Upper lobe of left lung (tissue), 6 donors: ENCODE data around the gene SMO. TPM values are rescaled to one million over a fixed set of nuclear protein-coding genes. Genes with fewer than 3 reads are reported as not detected.

Experiments used
- ATAC-seq, 2 donors: fragments of 200-7000 bp; cut with Tn5 transposase; one replicate each; pipeline ENCODE4 v1.9.1; 2022; ENCODE audit warnings: mild to moderate bottlenecking in 2 of 2, moderate library complexity in 2 of 2; ENCODE audit not compliant: low FRiP score in 2 of 2
- DNase-seq, 2 donors: peaks; one replicate each; pipeline ENCODE4 v3.0.0-alpha.2; 2019 to 2020
- H3K27ac ChIP-seq, 4 donors: fragments of 200-600 bp; sonication (generic); one replicate each; pipeline ENCODE4 v1.5.1; 2016 to 2019
- H3K27me3 ChIP-seq, 4 donors: fragments of 200-600 bp; sonication (generic); one replicate each; pipeline ENCODE4 v1.5.1; 2017 to 2019
- H3K36me3 ChIP-seq, 4 donors: fragments of 200-600 bp; sonication (generic); one replicate each; pipeline ENCODE4 v1.5.1; 2016 to 2019
- H3K4me1 ChIP-seq, 4 donors: fragments of 200-600 bp; sonication (generic); one replicate each; pipeline ENCODE4 v1.5.1; 2018 to 2019
- H3K4me3 ChIP-seq, 4 donors: fragments of 200-600 bp; sonication (generic); one replicate each; pipeline ENCODE4 v1.5.1; 2017 to 2019; ENCODE audit warnings: mild to moderate bottlenecking in 2 of 4, moderate library complexity in 1 of 4
- H3K9me3 ChIP-seq, 4 donors: fragments of 200-600 bp; sonication (generic); one replicate each; pipeline ENCODE4 v1.5.1; 2018 to 2019
- EP300 ChIP-seq, 4 donors: sonication (generic); formaldehyde crosslinking; IDR thresholded peaks; one replicate each; pipeline ENCODE4 v1.5.1; 2017; ENCODE audit warnings: antibody characterized with exemption in 4 of 4, control low read depth in 2 of 4
- POLR2A ChIP-seq, 4 donors: fragments of 450-650 bp; IDR thresholded peaks; one replicate each; pipeline ENCODE4 v1.5.1; 2016 to 2017; ENCODE audit warnings: antibody characterized with exemption in 4 of 4, mild to moderate bottlenecking in 2 of 4
- POLR2AphosphoS5 ChIP-seq, 2 donors: sonication (generic); formaldehyde crosslinking; IDR thresholded peaks; one replicate each; pipeline ENCODE4 v1.5.1; 2017; ENCODE audit warnings: antibody characterized with exemption in 2 of 2
- WGBS, 2 donors: methylation state at CpG; one replicate each; pipeline ENCODE4 v1.1.5; 2017 to 2018; 5-methylcytosine and 5-hydroxymethylcytosine counted together
- total RNA-seq, 6 donors: library from RNA; depleted of rRNA in 4 of 6; stranded (reverse); fragments of >200 nt in 4 of 6; gene quantifications; one replicate each; pipeline versions ENCODE4 v1.1.0 to v1.2.1, GENCODE V29; 2016 to 2021
- TF ChIP-seq, protein P1 (sequence below), 6 experiments: fragments of 450-650 bp in 4 of 6; fragments of 200-600 bp in 2 of 6; sonication (generic) in 2 of 6; IDR thresholded peaks; one replicate each; pipeline ENCODE4 v1.5.1; 2016 to 2019; ENCODE audit warnings: antibody characterized with exemption in 6 of 6
- donor health status: DM: no; HTN: no; CAD: no; lungs with moderate emphysema.
- donor health status: DM: no; HTN: yes; CAD: no; lungs with severe emphysema.

Gene SMO
- total RNA-seq, 6 donors from 2014 or later: 1.7 to 7.3 (median 2.6) TPM

DNA sequence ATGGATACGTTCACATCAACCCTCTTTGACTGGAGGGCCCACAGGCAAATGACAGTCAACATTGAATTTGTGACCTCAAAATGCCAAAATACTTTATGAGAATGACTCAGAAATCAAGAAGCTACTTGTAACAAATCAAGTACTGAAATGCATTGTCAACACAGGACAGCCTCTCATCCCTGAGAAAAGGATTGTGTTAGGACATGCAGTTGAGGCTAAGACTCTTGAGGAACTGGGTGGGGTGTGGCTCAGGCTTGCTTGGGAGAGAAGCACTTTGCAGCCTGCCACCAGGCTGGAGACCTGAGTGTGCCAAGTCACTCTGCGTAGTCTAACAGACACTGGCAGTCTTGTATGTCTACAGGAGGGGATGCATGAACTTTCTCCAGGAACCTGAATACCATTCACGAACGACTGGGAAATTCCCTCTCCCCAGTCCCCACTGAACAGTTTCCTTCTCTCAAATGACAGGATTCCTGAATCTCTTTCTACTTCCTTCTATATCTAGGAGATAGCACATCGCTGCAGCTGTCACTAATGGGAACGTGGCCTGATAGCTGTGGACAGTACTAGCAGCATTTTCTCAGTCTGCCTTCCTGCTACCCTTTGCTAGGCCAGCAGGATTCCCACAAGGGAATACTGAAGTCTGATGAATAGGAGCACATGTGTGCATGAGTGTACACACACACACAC is 3.3 kb upstream of the SMO start:
- Histone ChIP-seq H3K36me3 (no peaks in the 10 kb centered on the region), H3K27me3 (peaks cover 0 to 19% (median 15%) of the 10 kb centered on the region in 4 donors), H3K4me3 (no peak overlapping the region), H3K4me1 (peaks cover 16 to 19% (median 17%) of the 10 kb centered on the region in 4 donors), H3K27ac (no peak overlapping the region), H3K9me3 (no peaks in the 10 kb centered on the region)
- ATAC-seq (no peak), DNase-seq (no peak)
- WGBS, 2 donors: 55 to 65% methylated on average over 6 of the region's 6 CpGs
- TF ChIP-seq EP300 (IDR thresholded peaks at IDR 0.05): no peak
- no peak for TF ChIP-seq POLR2A (IDR thresholded peaks at IDR 0.05)
- TF ChIP-seq, protein P1, sequence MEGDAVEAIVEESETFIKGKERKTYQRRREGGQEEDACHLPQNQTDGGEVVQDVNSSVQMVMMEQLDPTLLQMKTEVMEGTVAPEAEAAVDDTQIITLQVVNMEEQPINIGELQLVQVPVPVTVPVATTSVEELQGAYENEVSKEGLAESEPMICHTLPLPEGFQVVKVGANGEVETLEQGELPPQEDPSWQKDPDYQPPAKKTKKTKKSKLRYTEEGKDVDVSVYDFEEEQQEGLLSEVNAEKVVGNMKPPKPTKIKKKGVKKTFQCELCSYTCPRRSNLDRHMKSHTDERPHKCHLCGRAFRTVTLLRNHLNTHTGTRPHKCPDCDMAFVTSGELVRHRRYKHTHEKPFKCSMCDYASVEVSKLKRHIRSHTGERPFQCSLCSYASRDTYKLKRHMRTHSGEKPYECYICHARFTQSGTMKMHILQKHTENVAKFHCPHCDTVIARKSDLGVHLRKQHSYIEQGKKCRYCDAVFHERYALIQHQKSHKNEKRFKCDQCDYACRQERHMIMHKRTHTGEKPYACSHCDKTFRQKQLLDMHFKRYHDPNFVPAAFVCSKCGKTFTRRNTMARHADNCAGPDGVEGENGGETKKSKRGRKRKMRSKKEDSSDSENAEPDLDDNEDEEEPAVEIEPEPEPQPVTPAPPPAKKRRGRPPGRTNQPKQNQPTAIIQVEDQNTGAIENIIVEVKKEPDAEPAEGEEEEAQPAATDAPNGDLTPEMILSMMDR (IDR thresholded peaks at IDR 0.05): no peak
- TF ChIP-seq POLR2AphosphoS5 (IDR thresholded peaks at IDR 0.05): no peak

DNA sequence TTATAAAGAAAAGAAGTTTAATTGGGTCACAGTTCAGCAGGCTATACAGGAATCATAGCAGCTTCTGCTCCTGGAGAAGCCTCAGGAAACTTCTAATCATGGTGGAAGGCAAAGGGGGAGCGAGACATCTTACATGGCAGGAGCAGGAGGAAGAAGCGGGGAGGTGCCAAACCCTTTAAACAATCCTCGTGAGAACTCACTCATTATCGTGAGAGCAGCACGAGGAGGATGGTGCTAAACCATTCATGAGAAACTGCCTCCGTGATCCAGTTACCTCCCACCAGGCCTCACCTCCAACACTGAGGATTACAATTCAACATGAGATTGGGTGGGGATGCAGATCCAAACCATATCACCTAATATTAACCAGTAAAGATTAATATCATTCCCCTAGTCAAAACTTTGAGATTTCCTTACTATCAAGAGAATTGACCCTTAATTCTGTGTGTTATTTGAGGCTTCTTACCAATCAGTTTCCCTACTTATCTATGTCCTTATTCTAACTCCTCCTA is 1.6 kb upstream of the SMO start:
- DNase-seq: no peak
- no peaks in the 10 kb centered on the region for H3K36me3 ChIP-seq
- H3K4me3 ChIP-seq: no peak overlapping the region
- peaks cover 16 to 19% (median 17%) of the 10 kb centered on the region in 4 donors for H3K4me1 ChIP-seq
- H3K27ac ChIP-seq: no peak overlapping the region
- H3K27me3 ChIP-seq: peaks cover 0 to 19% (median 15%) of the 10 kb centered on the region in 4 donors
- no peak for TF ChIP-seq POLR2A (IDR thresholded peaks at IDR 0.05)
- TF ChIP-seq EP300 (IDR thresholded peaks at IDR 0.05): no peak
- no peak for TF ChIP-seq POLR2AphosphoS5 (IDR thresholded peaks at IDR 0.05)
- TF ChIP-seq, protein P1 (IDR thresholded peaks at IDR 0.05): no peak
- WGBS, 2 donors: 92 to 93% methylated on average over 6 of the region's 6 CpGs
- no peaks in the 10 kb centered on the region for H3K9me3 ChIP-seq
- ATAC-seq: no peak

DNA sequence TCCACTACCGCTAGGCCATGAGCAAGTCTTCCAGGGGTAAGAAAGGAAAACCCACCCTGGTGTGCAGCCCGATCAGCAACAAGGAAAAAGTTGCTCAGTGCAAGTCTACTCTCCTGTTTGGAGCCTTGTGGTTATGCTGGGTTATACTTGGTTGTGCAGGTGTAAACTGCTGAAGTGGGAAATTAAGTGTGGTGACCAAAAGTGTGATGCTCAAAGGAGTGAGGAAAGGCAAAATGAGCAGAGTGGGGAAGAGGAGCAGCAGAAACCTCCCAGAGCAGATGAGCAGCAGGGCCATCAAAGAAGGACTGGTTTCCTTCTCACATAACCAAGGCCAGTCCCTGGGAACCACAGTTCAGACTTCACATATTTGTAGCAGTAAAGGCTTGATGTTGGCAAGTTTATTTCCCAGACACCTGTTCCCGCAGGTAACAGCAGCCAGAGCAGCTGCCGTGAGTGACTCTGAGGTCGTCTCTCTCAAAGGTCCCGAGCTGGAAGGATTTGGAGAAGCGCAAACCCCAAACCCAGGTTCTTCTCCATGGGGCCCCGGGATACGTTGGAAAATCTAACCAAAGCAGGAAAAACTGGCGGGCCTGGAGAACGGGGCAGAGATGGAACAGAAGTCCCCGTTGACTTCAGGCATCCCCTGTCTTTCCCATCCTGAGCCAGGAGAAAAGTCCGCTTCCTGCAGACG is 607 bp upstream of the SMO start:
- WGBS, 2 donors: 34 to 35% methylated on average over 12 to 14 of the region's 14 CpGs
- Histone ChIP-seq H3K4me3 (peak overlapping the region in 3 of 4 donors; percentile 55 to 76 (median 58)), H3K27ac (no peak overlapping the region), H3K36me3 (no peaks in the 10 kb centered on the region), H3K4me1 (peaks cover 16 to 19% (median 17%) of the 10 kb centered on the region in 4 donors), H3K27me3 (peaks cover 0 to 19% (median 15%) of the 10 kb centered on the region in 4 donors), H3K9me3 (no peaks in the 10 kb centered on the region)
- DNase-seq (no peak), ATAC-seq (no peak)
- TF ChIP-seq, protein P1 (IDR thresholded peaks at IDR 0.05): no peak
- no peak for TF ChIP-seq POLR2AphosphoS5 (IDR thresholded peaks at IDR 0.05)
- no peak for TF ChIP-seq EP300 (IDR thresholded peaks at IDR 0.05)
- TF ChIP-seq POLR2A (IDR thresholded peaks at IDR 0.05): no peak

DNA sequence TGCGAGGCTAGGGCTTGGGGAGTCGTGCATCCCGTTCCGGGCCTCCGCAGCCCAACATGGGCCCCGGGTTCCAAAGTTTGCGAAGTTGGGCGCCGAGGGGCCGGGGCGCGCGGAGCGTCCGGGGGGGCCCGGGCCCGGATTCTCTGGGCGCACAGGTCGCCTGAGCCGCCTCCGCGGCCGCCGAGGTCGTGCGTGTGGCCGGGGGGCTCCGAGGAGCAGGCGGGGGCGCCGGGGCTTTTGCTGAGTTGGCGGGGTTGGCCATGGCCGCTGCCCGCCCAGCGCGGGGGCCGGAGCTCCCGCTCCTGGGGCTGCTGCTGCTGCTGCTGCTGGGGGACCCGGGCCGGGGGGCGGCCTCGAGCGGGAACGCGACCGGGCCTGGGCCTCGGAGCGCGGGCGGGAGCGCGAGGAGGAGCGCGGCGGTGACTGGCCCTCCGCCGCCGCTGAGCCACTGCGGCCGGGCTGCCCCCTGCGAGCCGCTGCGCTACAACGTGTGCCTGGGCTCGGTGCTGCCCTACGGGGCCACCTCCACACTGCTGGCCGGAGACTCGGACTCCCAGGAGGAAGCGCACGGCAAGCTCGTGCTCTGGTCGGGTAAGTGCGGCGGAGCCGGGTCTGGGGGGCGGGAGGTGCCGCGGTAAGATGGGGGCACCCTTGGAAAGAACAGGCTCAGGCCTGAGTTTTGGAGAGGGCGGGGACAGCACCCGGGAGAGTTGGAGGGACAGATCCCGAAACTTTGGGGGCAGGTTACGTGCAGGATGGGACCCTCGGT is 643 bp downstream of the SMO start:
- Histone ChIP-seq H3K4me1 (peaks cover 16 to 19% (median 17%) of the 10 kb centered on the region in 4 donors), H3K36me3 (no peaks in the 10 kb centered on the region), H3K4me3 (peak overlapping the region; percentile 47 to 76 (median 56)), H3K27me3 (peaks cover 0 to 19% (median 15%) of the 10 kb centered on the region in 4 donors), H3K9me3 (no peaks in the 10 kb centered on the region), H3K27ac (peak overlapping the region in 1 of 4 donors; percentile 55)
- ATAC-seq (peak in 1 of 2 donors; percentile 68), DNase-seq (peak in 1 of 2 donors; percentile 85)
- TF ChIP-seq, protein P1 (IDR thresholded peaks at IDR 0.05): no peak
- 2 to 4% methylated on average over 13 to 37 of the region's 83 CpGs for WGBS, 2 donors
